GM12878 (cell line): ENCODE data around the gene PLA2G6. TPM values are rescaled to one million over a fixed set of nuclear protein-coding genes. Genes with fewer than 3 reads are reported as not detected.

Experiments used
- ATAC-seq: fragments of 200-7000 bp; cut with Tn5 transposase; 3 replicates; pipeline ENCODE4 v1.9.1; 2020; ENCODE audit warnings: mild to moderate bottlenecking, moderate library complexity
- BruUV-seq: library from RNA; stranded (reverse); fragments of 400-500 nt; replicated peaks from 2 replicates; lab custom pipeline; 2021; lab: Mats Ljungman, UMichigan
- CTCF ChIA-PET: fragments of 300-600 bp; sonication (Branson Sonifier 250); formaldehyde crosslinking; extraction: SDS; loops from one replicate; lab custom pipeline; 2021; ENCODE audit warnings: inconsistent platforms; lab: Yijun Ruan, JAX
- POLR2A ChIA-PET: fragments of 350-600 bp; formaldehyde crosslinking; extraction: SDS; loops from one replicate; lab custom pipeline; 2021; ENCODE audit warnings: inconsistent platforms; lab: Charles Lee
- RAD21 ChIA-PET: fragments of 300-600 bp; sonication (Branson Sonifier 250); formaldehyde crosslinking; loops from one replicate; lab custom pipeline; 2023; ENCODE audit warnings: antibody characterized with exemption; ENCODE audit not compliant: unreplicated experiment; lab: Charles Lee
- SMC1A ChIA-PET: fragments of 300-600 bp; sonication (Branson Sonifier 250); formaldehyde crosslinking; loops from one replicate; lab custom pipeline; 2023; ENCODE audit not compliant: unreplicated experiment, uncharacterized antibody; lab: Charles Lee
- DNase-seq: peaks from one replicate; pipeline ENCODE4 v3.0.0-alpha.2; 2011; ENCODE audit warnings: low read depth, low spot score
- FAIRE-seq: peaks from 3 replicates; lab custom pipeline; 2011; peaks lifted over from hg19 to GRCh38; lab: Jason Lieb, UNC
- H2AFZ ChIP-seq: 2 replicates; pipeline ENCODE4 v1.6.0; 2011; ENCODE audit warnings: low read depth, low read length, control low read depth; ENCODE audit not compliant: control insufficient read depth
- H3K27ac ChIP-seq: 2 replicates; pipeline ENCODE4 v1.5.1; 2011; ENCODE audit warnings: control low read depth; ENCODE audit not compliant: control insufficient read depth, insufficient read depth
- H3K27me3 ChIP-seq, 2 experiments: replicated peaks in 1 of 2; 2 replicates each; pipeline versions ENCODE4 v1.6.0 to v1.6.1; 2011; ENCODE audit warnings: low read length in 1 of 2; ENCODE audit not compliant: control insufficient read depth in 2 of 2, insufficient read depth in 2 of 2
- H3K36me3 ChIP-seq, 2 experiments: 2 replicates each; pipeline ENCODE4 v1.5.1; 2011; ENCODE audit warnings: low read length in 1 of 2; ENCODE audit not compliant: control insufficient read depth in 2 of 2, insufficient read depth in 2 of 2
- H3K4me1 ChIP-seq: 2 replicates; pipeline ENCODE4 v1.6.1; 2011; ENCODE audit warnings: mild to moderate bottlenecking, low read length, moderate library complexity, mixed read lengths; ENCODE audit not compliant: control insufficient read depth, insufficient read depth
- H3K4me2 ChIP-seq: 2 replicates; pipeline ENCODE4 v1.6.0; 2011; ENCODE audit warnings: control low read depth; ENCODE audit not compliant: control insufficient read depth, insufficient read depth
- H3K4me3 ChIP-seq: fragments of 200-600 bp; sonication (generic); 2 replicates; pipeline ENCODE4 v1.5.1; 2016
- H3K79me2 ChIP-seq: 2 replicates; pipeline ENCODE4 v1.6.0; 2011; ENCODE audit warnings: low read length; ENCODE audit not compliant: control insufficient read depth, insufficient read depth
- H3K9ac ChIP-seq: 2 replicates; pipeline ENCODE4 v1.8.0; 2011; ENCODE audit warnings: low read length, control low read depth, mixed read lengths; ENCODE audit not compliant: control insufficient read depth, insufficient read depth
- H3K9me3 ChIP-seq: replicated peaks from 3 replicates; pipeline ENCODE4 v1.5.1; 2011; ENCODE audit warnings: mild to moderate bottlenecking, low read length; ENCODE audit not compliant: control insufficient read depth, insufficient read depth
- H4K20me1 ChIP-seq: 2 replicates; pipeline ENCODE4 v1.6.0; 2011; ENCODE audit not compliant: control insufficient read depth, insufficient read depth
- BACH1 ChIP-seq: fragments of 450-650 bp; IDR thresholded peaks from 2 replicates; pipeline ENCODE4 v1.6.1; 2017; ENCODE audit warnings: mild to moderate bottlenecking, borderline replicate concordance
- BMI1 ChIP-seq: fragments of 450-650 bp; IDR thresholded peaks from 2 replicates; pipeline ENCODE4 v1.6.1; 2016; ENCODE audit warnings: mild to moderate bottlenecking, moderate library complexity, borderline replicate concordance
- CBX3 ChIP-seq: fragments of 200-600 bp; sonication (generic); IDR thresholded peaks from 2 replicates; pipeline ENCODE4 v1.6.1; 2016; ENCODE audit warnings: low read depth, borderline replicate concordance
- EZH2 ChIP-seq: IDR thresholded peaks from 2 replicates; pipeline ENCODE4 v1.6.1; 2012; ENCODE audit warnings: low read depth, mild to moderate bottlenecking, control low read depth, inconsistent platforms, low read length, borderline replicate concordance; ENCODE audit not compliant: control insufficient read depth
- MEF2A ChIP-seq: IDR thresholded peaks from 2 replicates; pipeline ENCODE4 v1.6.1; 2011; ENCODE audit warnings: low read depth, mild to moderate bottlenecking, low read length, moderate library complexity; ENCODE audit not compliant: insufficient read depth
- NFYB ChIP-seq: IDR thresholded peaks from 2 replicates; pipeline ENCODE4 v1.6.1; 2011; ENCODE audit warnings: low read depth, mild to moderate bottlenecking, low read length, improper control_type of control experiment, moderate library complexity; ENCODE audit not compliant: insufficient read depth
- PAX8 ChIP-seq: fragments of 450-650 bp; IDR thresholded peaks from 2 replicates; pipeline ENCODE4 v1.6.1; 2017; ENCODE audit warnings: mild to moderate bottlenecking, moderate library complexity
- POLR2A ChIP-seq: IDR thresholded peaks from 2 replicates; pipeline ENCODE4 v1.6.1; 2011; ENCODE audit warnings: low read depth, mild to moderate bottlenecking, low read length
- RELB ChIP-seq: fragments of 450-650 bp; IDR thresholded peaks from 2 replicates; pipeline ENCODE4 v1.6.1; 2017; ENCODE audit warnings: low read depth, mild to moderate bottlenecking, moderate library complexity
- REST ChIP-seq: IDR thresholded peaks from 2 replicates; pipeline ENCODE4 v1.6.1; 2012; ENCODE audit warnings: mild to moderate bottlenecking, low read depth, low read length
- SUPT20H ChIP-seq: IDR thresholded peaks from 2 replicates; pipeline ENCODE4 v1.6.1; 2011; ENCODE audit warnings: low read depth, mild to moderate bottlenecking, low read length, moderate library complexity, borderline replicate concordance; ENCODE audit not compliant: control insufficient read depth
- TAF1 ChIP-seq: IDR thresholded peaks from 2 replicates; pipeline ENCODE4 v1.6.1; 2011; ENCODE audit warnings: mild to moderate bottlenecking, low read depth, low read length, borderline replicate concordance
- TBL1XR1 ChIP-seq: IDR thresholded peaks from 2 replicates; pipeline ENCODE4 v1.6.1; 2012; ENCODE audit warnings: low read depth, low read length, improper control_type of control experiment
- WGBS: methylation state at CpG from one replicate; pipeline ENCODE4 v1.1.6; 2016; ENCODE audit warnings: low lambda C conversion rate; ENCODE audit not compliant: insufficient replicate concordance, insufficient coverage; ENCODE audit errors: missing lambda C conversion rate; 5-methylcytosine and 5-hydroxymethylcytosine counted together
- in situ Hi-C: fragments of 300-500 bp; cut with MboI; formaldehyde crosslinking; loops from 9 replicates; pipeline ENCODE4 v1.14.3; 2018; ENCODE audit warnings: mixed read lengths
- intact Hi-C: fragments of 100-400 bp; cut with micrococcal nuclease; formaldehyde crosslinking; loops from one replicate; pipeline ENCODE4 v1.14.2; 2022; ENCODE audit not compliant: unreplicated experiment
- polyA plus RNA-seq, 11 experiments: library from polyadenylated mRNA; depleted of rRNA in 4 of 11; unstranded in 6 of 11; stranded (reverse) in 5 of 11; fragments of >200 nt; fragmentation: Nextera tagmentation in 4 of 11; fragmentation: Illumina TruSeq in 1 of 11; extraction: Ambion mirVana in 4 of 11; extraction: Trizol in 1 of 11; gene quantifications; 1 replicate in 1 of 11; 2 replicates in 10 of 11; pipeline versions ENCODE4 v1.2.1 to v1.2.3, GENCODE V29; 2011 to 2016; ENCODE audit warnings: inconsistent platforms in 2 of 11, missing spikeins in 2 of 11, low read depth in 1 of 11
- total RNA-seq, 4 experiments: library from RNA; depleted of rRNA in 3 of 4; stranded (reverse); fragments of >200 nt in 3 of 4; fragmentation: Illumina TruSeq in 1 of 4; extraction: Trizol in 1 of 4; gene quantifications; 2 replicates each; pipeline versions ENCODE4 v1.2.1 to v1.2.3, GENCODE V29; 2013 to 2021
- TF ChIP-seq, protein P1 (sequence below): IDR thresholded peaks from 2 replicates; pipeline ENCODE4 v1.6.1; 2012; ENCODE audit warnings: low read depth, low read length, improper control_type of control experiment

PLA2G6 gene
- total and polyA plus RNA-seq, 10 of the 15 experiments (the other 5 are each of a cell fraction or from before 2014, with no cell fraction given) = 0.15 to 42.2 (median 15.8) TPM

DNA sequence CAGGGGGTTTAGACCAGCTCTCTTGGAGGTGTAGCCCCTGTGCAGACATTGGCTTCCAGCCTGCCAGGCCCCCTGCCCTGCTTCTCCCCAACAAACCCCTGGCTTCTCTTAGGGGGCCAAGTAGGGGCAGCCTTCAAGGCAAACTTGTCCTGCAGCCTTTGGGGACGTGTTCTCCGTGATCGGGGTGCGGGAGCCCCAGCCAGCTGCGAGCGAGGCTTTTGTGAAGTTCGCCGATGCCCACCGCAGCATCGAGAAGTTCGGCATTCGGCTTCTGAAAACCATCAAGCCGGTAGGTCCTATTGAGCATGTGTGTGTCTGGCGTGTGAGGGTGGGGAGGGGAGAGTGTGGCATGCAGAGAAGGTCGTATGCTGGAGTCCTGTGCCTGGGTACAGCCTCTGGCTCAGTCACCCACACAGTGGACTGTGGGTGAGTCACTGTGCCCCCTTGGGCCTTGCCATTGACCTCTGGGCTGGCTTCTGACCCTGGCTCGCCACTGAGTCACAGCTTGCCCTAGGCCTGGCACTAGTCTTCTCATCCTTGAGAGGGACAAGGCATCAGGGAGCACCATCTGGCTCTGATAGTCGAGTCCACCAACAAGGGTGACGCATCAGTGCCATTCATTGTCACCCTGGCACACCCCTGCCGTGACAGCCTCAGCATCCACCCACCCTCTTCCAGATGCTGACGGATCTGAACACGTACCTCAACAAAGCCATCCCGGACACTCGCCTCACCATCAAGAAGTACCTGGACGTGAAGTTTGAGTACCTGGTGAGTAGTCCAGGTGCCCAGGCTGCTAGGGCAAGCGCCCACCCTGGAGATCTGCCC is 109.1 kb downstream of the PLA2G6 start:
- Histone ChIP-seq H4K20me1 (no peaks in the 10 kb centered on the region), H3K79me2 (no peaks in the 10 kb centered on the region), H3K36me3 (no peaks in the 10 kb centered on the region; a peak in 2 of 4 replicates), H3K9ac (no peak overlapping the region), H3K4me2 (no peak overlapping the region), H3K27me3 (no peaks in the 10 kb centered on the region), H2AFZ (no peak overlapping the region), H3K4me1 (no peaks in the 10 kb centered on the region), H3K4me3 (no peak overlapping the region), H3K9me3 (no peaks in the 10 kb centered on the region), H3K27ac (no peak overlapping the region)
- ChIA-PET CTCF (interaction anchor here (1.9 kb wide), 1 partner anchor 20 kb away, joined by 4 read pairs; no protein-coding TSS in a partner anchor), POLR2A (no interaction called here), SMC1A (interaction anchor here (1.0 kb wide), 1 partner anchor 233 kb away, joined by 4 read pairs; no protein-coding TSS in a partner anchor), RAD21 (interaction anchor here (1.4 kb wide), 1 partner anchor 20 kb away, joined by 4 read pairs; no protein-coding TSS in a partner anchor)
- no peak for ATAC-seq
- DNase-seq = no peak
- 93% methylated on average over 25 of the region's 25 CpGs for WGBS
- in situ Hi-C loops = no loop called here
- no TSS peak for BruUV-seq
- intact Hi-C loops = no loop called here
- FAIRE-seq = no peak
- TF ChIP-seq RELB (no peak), SUPT20H (no peak), CBX3 (no peak), BACH1 (no peak), EZH2 (no peak), NFYB (no peak), REST (no peak), BMI1 (no peak), TBL1XR1 (no peak), MEF2A (no peak), POLR2A (no peak; the same call in none of the 2 replicates), PAX8 (no peak), TAF1 (no peak)
- TF ChIP-seq, protein P1, sequence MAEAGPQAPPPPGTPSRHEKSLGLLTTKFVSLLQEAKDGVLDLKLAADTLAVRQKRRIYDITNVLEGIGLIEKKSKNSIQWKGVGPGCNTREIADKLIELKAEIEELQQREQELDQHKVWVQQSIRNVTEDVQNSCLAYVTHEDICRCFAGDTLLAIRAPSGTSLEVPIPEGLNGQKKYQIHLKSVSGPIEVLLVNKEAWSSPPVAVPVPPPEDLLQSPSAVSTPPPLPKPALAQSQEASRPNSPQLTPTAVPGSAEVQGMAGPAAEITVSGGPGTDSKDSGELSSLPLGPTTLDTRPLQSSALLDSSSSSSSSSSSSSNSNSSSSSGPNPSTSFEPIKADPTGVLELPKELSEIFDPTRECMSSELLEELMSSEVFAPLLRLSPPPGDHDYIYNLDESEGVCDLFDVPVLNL = no peak
